GM18873 (cell line): ENCODE data around the gene RMI2.
A peak's percentile ranks its signal among the peaks of the same experiment; 100 is the strongest.
"Not testable (repeated sequence)": the region's sequence is repeated elsewhere in the genome, so short reads cannot be mapped to it uniquely, and the experiment has no call there.

Experiments used
- ATAC-seq: cut with Tn5 transposase; IDR thresholded peaks from one replicate; pipeline ENCODE4 v1.9.1; 2021; ENCODE audit warnings: mild to moderate bottlenecking, moderate library complexity, moderate number of reproducible peaks; ENCODE audit not compliant: unreplicated experiment, low FRiP score

Gene RMI2

GRCh38 chr16:11345040-11345862 is at the start of gene RMI2:
TSS of gene RMI2 (plus strand) at chr16:11345459. CDS start at chr16:11345472, 13 bp downstream.
- ATAC-seq = peak; percentile 85

- ATAC-seq = no peak
These were observed 49.6 kb upstream of the RMI2 start for GRCh38 chr16:11295672-11296071.

- ATAC-seq = no peak
These were observed 48.9 kb upstream of the RMI2 start for GRCh38 chr16:11296351-11296705.

GRCh38 chr16:11296706-11297491 is 48.4 kb upstream of the RMI2 start:
- no peak for ATAC-seq

- peak; percentile 66 for ATAC-seq
These were observed 47.6 kb upstream of the RMI2 start for GRCh38 chr16:11297492-11298142.

- ATAC-seq = no peak
These were observed 46.9 kb upstream of the RMI2 start for GRCh38 chr16:11298143-11298900.

GRCh38 chr16:11298950-11299547 is 46.2 kb upstream of the RMI2 start:
- ATAC-seq = not testable (repeated sequence)

GRCh38 chr16:11299865-11300559 is 45.2 kb upstream of the RMI2 start:
- no peak for ATAC-seq

- no peak for ATAC-seq
These were observed 44.7 kb upstream of the RMI2 start for GRCh38 chr16:11300560-11300892.

GRCh38 chr16:11301645-11302501 is 43.4 kb upstream of the RMI2 start:
- no peak for ATAC-seq

GRCh38 chr16:11302977-11303376 is 42.3 kb upstream of the RMI2 start:
- no peak for ATAC-seq

- no peak for ATAC-seq
These were observed 41.7 kb upstream of the RMI2 start for GRCh38 chr16:11303405-11304138.

- no peak for ATAC-seq
These were observed 38.9 kb upstream of the RMI2 start for GRCh38 chr16:11306381-11306780.

- ATAC-seq = no peak
These were observed 38.1 kb upstream of the RMI2 start for GRCh38 chr16:11306997-11307638.

- no peak for ATAC-seq
These were observed 37.4 kb upstream of the RMI2 start for GRCh38 chr16:11307639-11308492.

- ATAC-seq = no peak
These were observed 36.6 kb upstream of the RMI2 start for GRCh38 chr16:11308493-11309283.
